K562 (cell line): ENCODE results near the gene PRKAR1A.

Experiments used
- FOXK2 ChIP-seq, 2 experiments: fragments of 450-650 bp; IDR thresholded peaks in 1 of 2; conservative IDR thresholded peaks in 1 of 2; 2 replicates each; pipeline ENCODE4 v1.6.1; 2016; ENCODE audit warnings: low read depth in 2 of 2, mild to moderate bottlenecking in 1 of 2
- SREBF1 ChIP-seq: fragments of 150-350 bp; IDR thresholded peaks from 2 replicates; pipeline ENCODE4 v1.6.1; 2014; ENCODE audit warnings: antibody characterized with exemption, low read depth, low read length, borderline replicate concordance
- SRSF3 ChIP-seq: fragments of 200-400 bp; formaldehyde crosslinking; IDR thresholded peaks from 2 replicates; pipeline ENCODE4 v1.6.1; 2016; ENCODE audit warnings: mild to moderate bottlenecking, low read length, moderate library complexity; ENCODE audit not compliant: insufficient read depth
- ZKSCAN1 ChIP-seq: fragments of 150-350 bp; IDR thresholded peaks from 2 replicates; pipeline ENCODE4 v1.6.1; 2016; ENCODE audit warnings: low read depth, low read length
- ZNF121 ChIP-seq: sonication (generic); formaldehyde crosslinking; conservative IDR thresholded peaks from 2 replicates; pipeline ENCODE4 v1.8.0; 2022; ENCODE audit warnings: missing genetic modification reagents
- TF ChIP-seq, protein P1 (sequence below): IDR thresholded peaks from 2 replicates; pipeline ENCODE4 v1.6.1; 2016; ENCODE audit warnings: missing genetic modification characterization, missing compliant biosample characterization
- TF ChIP-seq, protein P2 (sequence below), 3 experiments: IDR thresholded peaks in 2 of 3; conservative IDR thresholded peaks in 1 of 3; 2 replicates each; pipeline ENCODE4 v1.5.1; 2011 to 2012; ENCODE audit warnings: low read length in 3 of 3, mild to moderate bottlenecking in 3 of 3, control low read depth in 2 of 3, improper control_type of control experiment in 1 of 3, inconsistent platforms in 1 of 3, low read depth in 1 of 3, mixed read lengths in 1 of 3, moderate library complexity in 1 of 3; ENCODE audit not compliant: insufficient read depth in 2 of 3

DNA sequence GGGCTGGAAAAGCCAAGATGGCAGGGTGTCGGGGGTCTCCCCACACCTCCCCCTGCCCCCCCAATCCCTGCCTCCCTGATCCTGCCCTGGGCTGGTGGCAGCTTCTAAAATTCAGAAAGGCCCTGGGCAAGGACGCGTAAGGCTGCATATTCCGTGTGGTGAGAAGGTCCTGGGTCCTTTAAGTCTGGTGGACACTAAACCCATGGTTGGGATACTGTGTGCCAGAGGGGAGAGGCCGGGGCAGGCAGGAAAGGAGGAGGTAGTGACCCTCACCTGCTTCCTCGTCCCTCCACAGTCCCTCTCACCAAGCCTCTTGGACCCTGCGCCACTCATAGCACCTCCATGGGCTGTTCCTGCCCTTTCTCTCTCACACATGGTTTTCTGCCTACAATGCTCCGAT lies 28.8 kb downstream of the PRKAR1A start:
- TF ChIP-seq SRSF3 (no peak), FOXK2 (conservative IDR thresholded peaks at IDR 0.05 in 1 of 2, IDR thresholded peaks at IDR 0.05 in 1 of 2; ENCODE audit: low read depth in 2 of 2) (no peak), SREBF1 (no peak), ZKSCAN1 (no peak), ZNF121 (no peak)
- TF ChIP-seq, protein P1, sequence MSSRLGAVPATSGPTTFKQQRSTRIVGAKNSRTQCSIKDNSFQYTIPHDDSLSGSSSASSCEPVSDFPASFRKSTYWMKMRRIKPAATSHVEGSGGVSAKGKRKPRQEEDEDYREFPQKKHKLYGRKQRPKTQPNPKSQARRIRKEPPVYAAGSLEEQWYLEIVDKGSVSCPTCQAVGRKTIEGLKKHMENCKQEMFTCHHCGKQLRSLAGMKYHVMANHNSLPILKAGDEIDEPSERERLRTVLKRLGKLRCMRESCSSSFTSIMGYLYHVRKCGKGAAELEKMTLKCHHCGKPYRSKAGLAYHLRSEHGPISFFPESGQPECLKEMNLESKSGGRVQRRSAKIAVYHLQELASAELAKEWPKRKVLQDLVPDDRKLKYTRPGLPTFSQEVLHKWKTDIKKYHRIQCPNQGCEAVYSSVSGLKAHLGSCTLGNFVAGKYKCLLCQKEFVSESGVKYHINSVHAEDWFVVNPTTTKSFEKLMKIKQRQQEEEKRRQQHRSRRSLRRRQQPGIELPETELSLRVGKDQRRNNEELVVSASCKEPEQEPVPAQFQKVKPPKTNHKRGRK (tag) = no peak
- TF ChIP-seq, protein P2, sequence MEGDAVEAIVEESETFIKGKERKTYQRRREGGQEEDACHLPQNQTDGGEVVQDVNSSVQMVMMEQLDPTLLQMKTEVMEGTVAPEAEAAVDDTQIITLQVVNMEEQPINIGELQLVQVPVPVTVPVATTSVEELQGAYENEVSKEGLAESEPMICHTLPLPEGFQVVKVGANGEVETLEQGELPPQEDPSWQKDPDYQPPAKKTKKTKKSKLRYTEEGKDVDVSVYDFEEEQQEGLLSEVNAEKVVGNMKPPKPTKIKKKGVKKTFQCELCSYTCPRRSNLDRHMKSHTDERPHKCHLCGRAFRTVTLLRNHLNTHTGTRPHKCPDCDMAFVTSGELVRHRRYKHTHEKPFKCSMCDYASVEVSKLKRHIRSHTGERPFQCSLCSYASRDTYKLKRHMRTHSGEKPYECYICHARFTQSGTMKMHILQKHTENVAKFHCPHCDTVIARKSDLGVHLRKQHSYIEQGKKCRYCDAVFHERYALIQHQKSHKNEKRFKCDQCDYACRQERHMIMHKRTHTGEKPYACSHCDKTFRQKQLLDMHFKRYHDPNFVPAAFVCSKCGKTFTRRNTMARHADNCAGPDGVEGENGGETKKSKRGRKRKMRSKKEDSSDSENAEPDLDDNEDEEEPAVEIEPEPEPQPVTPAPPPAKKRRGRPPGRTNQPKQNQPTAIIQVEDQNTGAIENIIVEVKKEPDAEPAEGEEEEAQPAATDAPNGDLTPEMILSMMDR (IDR thresholded peaks at IDR 0.05 in 2 of 3, conservative IDR thresholded peaks at IDR 0.05 in 1 of 3; ENCODE audit: insufficient read depth in 2 of 3, low read depth in 1 of 3, low read length in 3 of 3) = no peak
